ENCODE measurements around the gene ZMYM2.
"Not testable (repeated sequence)": the region's sequence is repeated elsewhere in the genome, so short reads cannot be mapped to it uniquely, and the experiment has no call there.

ZMYM2 gene

DNA sequence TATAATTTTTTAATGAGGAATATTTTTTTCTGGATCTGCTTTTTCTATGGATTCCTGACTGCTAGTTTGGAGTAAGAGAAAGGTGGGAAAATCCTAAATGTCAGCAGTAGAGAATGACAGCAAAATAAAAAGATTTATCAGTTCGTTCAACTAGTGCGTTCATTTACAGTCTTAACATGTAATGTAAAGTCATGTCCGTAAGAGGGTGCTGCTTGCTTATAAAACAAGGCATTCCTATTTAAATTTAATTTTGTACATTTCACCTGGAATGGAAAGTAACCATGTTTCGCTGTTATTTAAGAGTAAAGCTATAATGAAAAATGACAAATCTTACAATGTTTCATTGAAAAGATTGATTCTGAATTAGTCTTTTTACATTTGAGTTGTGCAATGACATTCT lies 76.6 kb downstream of the ZMYM2 start:
- no peaks in the 10 kb centered on the region for H3K9me2 ChIP-seq (replicated peaks; ENCODE audit: low read depth, low read length)
- no peaks in the 10 kb centered on the region for H3K9me3 ChIP-seq (ENCODE audit: insufficient read depth, low read depth, low read length)
- peaks cover 28% of the 10 kb centered on the region for H4K20me1 ChIP-seq (ENCODE audit: insufficient read depth, low read length, poor library complexity, severe bottlenecking)
- no peak overlapping the region for H2AFZ ChIP-seq (ENCODE audit: low read length)
- peaks cover 91% of the 10 kb centered on the region for H3K36me3 ChIP-seq (ENCODE audit: insufficient read depth, low read length)
- no peaks in the 10 kb centered on the region for H3F3A ChIP-seq (ENCODE audit: low read depth)
- H3K79me2 ChIP-seq (ENCODE audit: insufficient read depth, low read length), result peaks cover 32% of the 10 kb centered on the region
- H3K27me3 ChIP-seq (ENCODE audit: insufficient read depth, low read length, poor library complexity, severe bottlenecking), result no peaks in the 10 kb centered on the region
- H3K4me3 ChIP-seq (ENCODE audit: low read length, poor library complexity, severe bottlenecking), result no peak overlapping the region
- H3K4me2 ChIP-seq (ENCODE audit: low read depth, low read length, poor library complexity, severe bottlenecking), result no peak overlapping the region
- peaks cover 5% of the 10 kb centered on the region for H3K4me1 ChIP-seq (ENCODE audit: insufficient read depth, low read length, poor library complexity, severe bottlenecking)
- H3K9ac ChIP-seq (ENCODE audit: low read depth, low read length, poor library complexity, severe bottlenecking), result no peak overlapping the region
- TF ChIP-seq, protein P1, sequence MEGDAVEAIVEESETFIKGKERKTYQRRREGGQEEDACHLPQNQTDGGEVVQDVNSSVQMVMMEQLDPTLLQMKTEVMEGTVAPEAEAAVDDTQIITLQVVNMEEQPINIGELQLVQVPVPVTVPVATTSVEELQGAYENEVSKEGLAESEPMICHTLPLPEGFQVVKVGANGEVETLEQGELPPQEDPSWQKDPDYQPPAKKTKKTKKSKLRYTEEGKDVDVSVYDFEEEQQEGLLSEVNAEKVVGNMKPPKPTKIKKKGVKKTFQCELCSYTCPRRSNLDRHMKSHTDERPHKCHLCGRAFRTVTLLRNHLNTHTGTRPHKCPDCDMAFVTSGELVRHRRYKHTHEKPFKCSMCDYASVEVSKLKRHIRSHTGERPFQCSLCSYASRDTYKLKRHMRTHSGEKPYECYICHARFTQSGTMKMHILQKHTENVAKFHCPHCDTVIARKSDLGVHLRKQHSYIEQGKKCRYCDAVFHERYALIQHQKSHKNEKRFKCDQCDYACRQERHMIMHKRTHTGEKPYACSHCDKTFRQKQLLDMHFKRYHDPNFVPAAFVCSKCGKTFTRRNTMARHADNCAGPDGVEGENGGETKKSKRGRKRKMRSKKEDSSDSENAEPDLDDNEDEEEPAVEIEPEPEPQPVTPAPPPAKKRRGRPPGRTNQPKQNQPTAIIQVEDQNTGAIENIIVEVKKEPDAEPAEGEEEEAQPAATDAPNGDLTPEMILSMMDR (conservative IDR thresholded peaks at IDR 0.05; ENCODE audit: low read length), result no peak; the same call in 1 of the 2 replicates
- TF ChIP-seq EZH2phosphoT487 (IDR thresholded peaks at IDR 0.05; ENCODE audit: borderline replicate concordance), result no peak

DNA sequence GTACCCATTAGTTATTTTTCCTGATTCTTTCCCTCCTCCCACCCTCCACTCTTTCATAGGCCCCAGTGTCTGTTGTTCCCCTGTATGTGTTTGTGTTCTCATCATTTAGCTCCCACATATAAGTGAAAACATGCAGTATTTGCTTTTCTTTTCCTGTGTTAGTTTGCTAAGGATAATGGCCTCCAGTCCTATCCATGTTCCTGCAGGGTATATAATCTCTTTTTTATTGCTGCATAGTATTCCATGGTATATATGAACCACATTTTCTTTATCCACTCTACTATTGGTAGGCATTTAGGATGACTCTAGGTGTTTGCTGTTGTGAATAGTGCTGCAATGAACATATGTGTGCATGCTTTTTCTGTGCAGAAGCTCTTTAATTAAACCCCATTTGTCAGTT lies 79.4 kb downstream of the ZMYM2 start:
- no peak overlapping the region for H2AFZ ChIP-seq (ENCODE audit: low read length)
- peaks cover 5% of the 10 kb centered on the region for H3K4me1 ChIP-seq (ENCODE audit: insufficient read depth, low read length, poor library complexity, severe bottlenecking)
- no peaks in the 10 kb centered on the region for H3K9me3 ChIP-seq (ENCODE audit: insufficient read depth, low read depth, low read length)
- H4K20me1 ChIP-seq (ENCODE audit: insufficient read depth, low read length, poor library complexity, severe bottlenecking), result peaks cover 51% of the 10 kb centered on the region
- H3K27me3 ChIP-seq (ENCODE audit: insufficient read depth, low read length, poor library complexity, severe bottlenecking), result no peaks in the 10 kb centered on the region
- H3K79me2 ChIP-seq (ENCODE audit: insufficient read depth, low read length), result peaks cover 58% of the 10 kb centered on the region
- no peaks in the 10 kb centered on the region for H3K9me2 ChIP-seq (replicated peaks; ENCODE audit: low read depth, low read length)
- no peaks in the 10 kb centered on the region for H3F3A ChIP-seq (ENCODE audit: low read depth)
- peaks cover 96% of the 10 kb centered on the region for H3K36me3 ChIP-seq (ENCODE audit: insufficient read depth, low read length)
- no peak for TF ChIP-seq EZH2phosphoT487 (IDR thresholded peaks at IDR 0.05; ENCODE audit: borderline replicate concordance)
- TF ChIP-seq, protein P1 (conservative IDR thresholded peaks at IDR 0.05; ENCODE audit: low read length), result no peak
- H3K4me3 ChIP-seq (ENCODE audit: low read length, poor library complexity, severe bottlenecking), result no peak overlapping the region
- H3K4me2 ChIP-seq (ENCODE audit: low read depth, low read length, poor library complexity, severe bottlenecking), result no peak overlapping the region
- H3K9ac ChIP-seq (ENCODE audit: low read depth, low read length, poor library complexity, severe bottlenecking), result no peak overlapping the region

DNA sequence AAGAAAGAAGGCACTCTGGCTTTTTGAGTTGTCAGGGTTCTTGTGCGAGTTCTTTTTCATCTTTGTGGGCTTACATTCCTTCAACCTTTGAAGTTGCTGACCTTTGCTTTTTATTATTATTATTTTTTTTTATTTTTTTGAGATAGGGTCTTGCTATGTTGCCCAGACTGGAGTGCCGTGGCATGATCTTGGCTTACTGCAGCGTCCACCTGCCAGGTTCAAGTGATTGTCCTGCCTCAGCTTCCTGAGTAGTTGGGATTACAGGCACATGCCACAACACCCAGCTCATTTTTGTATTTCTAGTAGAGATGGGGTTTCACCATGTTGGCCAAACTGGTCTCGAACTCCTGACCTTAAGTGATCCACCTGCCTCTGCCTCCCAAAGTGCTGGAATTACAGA lies 84.1 kb downstream of the ZMYM2 start:
- not testable (repeated sequence) for H3K9ac ChIP-seq (ENCODE audit: low read depth, low read length, poor library complexity, severe bottlenecking); H2AFZ ChIP-seq (ENCODE audit: low read length); H3F3A ChIP-seq (ENCODE audit: low read depth); H3K4me3 ChIP-seq (ENCODE audit: low read length, poor library complexity, severe bottlenecking); H3K4me1 ChIP-seq (ENCODE audit: insufficient read depth, low read length, poor library complexity, severe bottlenecking); H3K4me2 ChIP-seq (ENCODE audit: low read depth, low read length, poor library complexity, severe bottlenecking); H3K9me3 ChIP-seq (ENCODE audit: insufficient read depth, low read depth, low read length); H3K9me2 ChIP-seq (replicated peaks; ENCODE audit: low read depth, low read length); H3K27me3 ChIP-seq (ENCODE audit: insufficient read depth, low read length, poor library complexity, severe bottlenecking)
- peaks cover 53% of the 10 kb centered on the region for H4K20me1 ChIP-seq (ENCODE audit: insufficient read depth, low read length, poor library complexity, severe bottlenecking)
- peaks cover 65% of the 10 kb centered on the region for H3K79me2 ChIP-seq (ENCODE audit: insufficient read depth, low read length)
- peaks cover 84% of the 10 kb centered on the region for H3K36me3 ChIP-seq (ENCODE audit: insufficient read depth, low read length)

DNA sequence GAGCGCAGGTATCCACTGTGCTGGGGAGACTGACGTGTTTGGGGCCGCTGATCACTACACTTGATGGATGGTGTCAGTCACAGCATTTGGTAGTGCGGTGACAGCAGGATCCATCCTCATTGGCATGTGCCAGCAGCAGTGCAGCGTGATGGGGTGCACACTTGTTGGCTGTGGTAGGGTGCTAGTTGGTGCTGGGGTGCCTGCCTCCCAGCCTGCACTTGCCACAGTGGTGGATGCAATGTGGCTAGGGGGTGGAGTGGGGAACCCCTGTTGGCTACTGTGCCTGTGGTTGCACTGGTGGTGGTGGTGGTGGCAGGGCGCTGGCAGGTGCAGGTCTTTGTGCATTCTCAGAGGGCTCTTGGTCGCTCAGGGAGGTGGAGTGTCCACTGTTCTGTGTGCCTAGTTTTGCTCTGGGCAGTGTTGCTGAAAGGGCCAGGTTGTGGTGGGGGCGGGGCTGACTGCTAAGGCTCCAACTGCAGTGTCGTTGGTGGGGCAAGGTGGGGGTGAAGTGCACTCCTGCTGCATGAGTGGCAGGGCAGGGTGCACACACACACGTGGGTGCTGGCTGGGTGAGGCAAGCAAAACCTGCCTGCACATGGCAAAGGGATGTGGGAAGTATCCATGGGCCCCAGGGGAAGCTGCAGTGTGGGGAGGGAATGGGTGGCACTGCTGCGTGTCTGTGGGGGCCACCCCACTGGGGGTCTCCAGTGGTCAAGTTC lies 84.8 kb downstream of the ZMYM2 start:
- Histone ChIP-seq H3K9ac (ENCODE audit: low read depth, low read length, poor library complexity, severe bottlenecking) (no peak overlapping the region), H3K79me2 (ENCODE audit: insufficient read depth, low read length) (peaks cover 57% of the 10 kb centered on the region), H3K4me3 (ENCODE audit: low read length, poor library complexity, severe bottlenecking) (no peak overlapping the region), H3K9me3 (ENCODE audit: insufficient read depth, low read depth, low read length) (no peaks in the 10 kb centered on the region), H3K27me3 (ENCODE audit: insufficient read depth, low read length, poor library complexity, severe bottlenecking) (no peaks in the 10 kb centered on the region), H3K4me1 (ENCODE audit: insufficient read depth, low read length, poor library complexity, severe bottlenecking) (no peaks in the 10 kb centered on the region), H3F3A (ENCODE audit: low read depth) (no peaks in the 10 kb centered on the region), H3K4me2 (ENCODE audit: low read depth, low read length, poor library complexity, severe bottlenecking) (no peak overlapping the region), H3K36me3 (ENCODE audit: insufficient read depth, low read length) (peaks cover 78% of the 10 kb centered on the region), H4K20me1 (ENCODE audit: insufficient read depth, low read length, poor library complexity, severe bottlenecking) (peaks cover 49% of the 10 kb centered on the region), H3K9me2 (replicated peaks; ENCODE audit: low read depth, low read length) (no peaks in the 10 kb centered on the region), H2AFZ (ENCODE audit: low read length) (no peak overlapping the region)
- TF ChIP-seq, protein P1 (conservative IDR thresholded peaks at IDR 0.05; ENCODE audit: low read length), result no peak
- TF ChIP-seq EZH2phosphoT487 (IDR thresholded peaks at IDR 0.05; ENCODE audit: borderline replicate concordance), result no peak

All from Loucy (cell line).